DOHH2 (cell line): ENCODE measurements around the gene CHERP.
"Not testable (repeated sequence)": the region's sequence is repeated elsewhere in the genome, so short reads cannot be mapped to it uniquely, and the experiment has no call there.

Experiments used
- H3F3A ChIP-seq: fragments of 200-600 bp; sonication (generic), shearing (Covaris generic); 2 replicates; pipeline ENCODE4 v1.6.0; 2016; ENCODE audit warnings: antibody characterized with exemption, mild to moderate bottlenecking; ENCODE audit not compliant: control insufficient read depth, insufficient read depth
- H3K27ac ChIP-seq: fragments of 200-600 bp; sonication (generic); 2 replicates; pipeline ENCODE4 v1.5.1; 2014; ENCODE audit warnings: low read depth, mild to moderate bottlenecking, low read length, moderate library complexity
- H3K27me3 ChIP-seq: fragments of 200-600 bp; sonication (generic); 2 replicates; pipeline ENCODE4 v1.6.1; 2014; ENCODE audit warnings: mild to moderate bottlenecking, low read length, mixed read lengths; ENCODE audit not compliant: control insufficient read depth
- H3K36me3 ChIP-seq: fragments of 200-600 bp; sonication (generic); 2 replicates; pipeline ENCODE4 v1.6.1; 2014; ENCODE audit warnings: mild to moderate bottlenecking, low read length, moderate library complexity, mixed read lengths; ENCODE audit not compliant: control insufficient read depth
- H3K4me1 ChIP-seq: fragments of 200-600 bp; sonication (generic); 2 replicates; pipeline ENCODE4 v1.6.1; 2014; ENCODE audit warnings: mild to moderate bottlenecking, low read length, mixed read lengths; ENCODE audit not compliant: control insufficient read depth
- H3K4me2 ChIP-seq: fragments of 200-600 bp; sonication (generic); 2 replicates; pipeline ENCODE4 v1.6.0; 2014; ENCODE audit warnings: mild to moderate bottlenecking, low read length, moderate library complexity
- H3K4me3 ChIP-seq: fragments of 200-600 bp; sonication (generic); 2 replicates; pipeline ENCODE4 v1.5.1; 2014; ENCODE audit warnings: mild to moderate bottlenecking, low read length, mixed read lengths
- H3K79me2 ChIP-seq: fragments of 200-600 bp; sonication (generic); 2 replicates; pipeline ENCODE4 v1.6.1; 2014; ENCODE audit warnings: mild to moderate bottlenecking, low read length, mixed read lengths; ENCODE audit not compliant: control insufficient read depth
- H3K9me2 ChIP-seq: fragments of 200-600 bp; sonication (generic); replicated peaks from 2 replicates; pipeline ENCODE4 v1.6.1; 2014; ENCODE audit warnings: mild to moderate bottlenecking, low read length, mixed read lengths; ENCODE audit not compliant: control insufficient read depth
- H3K9me3 ChIP-seq: fragments of 200-600 bp; sonication (generic); 2 replicates; pipeline ENCODE4 v1.6.1; 2014; ENCODE audit warnings: antibody characterized with exemption, low read length, mixed read lengths; ENCODE audit not compliant: control insufficient read depth, insufficient read depth
- H4K20me1 ChIP-seq: fragments of 200-600 bp; sonication (generic); 2 replicates; pipeline ENCODE4 v1.6.0; 2014; ENCODE audit warnings: low read depth, mild to moderate bottlenecking, antibody characterized with exemption, low read length, moderate library complexity; ENCODE audit not compliant: control insufficient read depth, insufficient read depth
- EZH2phosphoT487 ChIP-seq: fragments of 200-600 bp; sonication (generic); IDR thresholded peaks from 2 replicates; pipeline ENCODE4 v1.6.1; 2017; ENCODE audit warnings: borderline replicate concordance, mild to moderate bottlenecking, antibody characterized with exemption, low read length, moderate library complexity, mixed read lengths
- TF ChIP-seq, protein P1 (sequence below): fragments of 200-600 bp; sonication (generic); IDR thresholded peaks from one replicate; pipeline ENCODE4 v1.5.1; 2014; ENCODE audit warnings: antibody characterized with exemption, mild to moderate bottlenecking, low read depth, low read length; ENCODE audit not compliant: poor library complexity, severe bottlenecking

CHERP gene

DNA sequence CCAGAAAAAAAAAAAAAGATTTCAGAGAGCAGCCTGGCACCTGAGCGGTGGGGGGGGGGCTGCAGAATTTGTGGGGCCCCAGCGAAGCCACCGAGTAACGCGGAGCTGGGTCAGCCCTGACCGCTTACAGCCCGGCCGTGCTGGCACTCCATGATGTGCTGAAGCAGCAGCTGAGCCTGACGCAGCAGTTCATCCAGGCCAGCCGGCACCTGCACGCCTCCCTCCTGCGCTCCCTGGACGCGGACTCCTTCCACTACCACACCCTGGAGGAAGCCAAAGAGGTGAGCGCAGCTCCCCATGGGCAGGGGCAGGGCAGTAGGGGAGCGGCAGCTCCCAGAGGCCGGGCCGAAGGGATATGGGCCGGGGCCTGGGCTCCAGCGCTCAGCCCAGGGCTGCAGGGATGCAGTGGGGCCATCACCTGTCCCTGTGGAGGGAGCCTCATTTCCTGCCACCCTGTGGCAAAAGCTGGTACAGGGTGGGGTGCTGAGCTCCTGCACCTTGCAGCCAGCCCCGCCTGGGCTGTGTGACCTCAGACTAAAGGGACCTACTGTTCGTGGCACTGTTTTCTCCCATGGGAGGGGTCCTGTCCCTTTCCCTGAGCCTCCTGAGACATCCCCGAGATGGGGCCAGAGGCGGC, 27.7 kb downstream of the CHERP start:
- H3K36me3 ChIP-seq = peaks cover 57% of the 10 kb centered on the region

DNA sequence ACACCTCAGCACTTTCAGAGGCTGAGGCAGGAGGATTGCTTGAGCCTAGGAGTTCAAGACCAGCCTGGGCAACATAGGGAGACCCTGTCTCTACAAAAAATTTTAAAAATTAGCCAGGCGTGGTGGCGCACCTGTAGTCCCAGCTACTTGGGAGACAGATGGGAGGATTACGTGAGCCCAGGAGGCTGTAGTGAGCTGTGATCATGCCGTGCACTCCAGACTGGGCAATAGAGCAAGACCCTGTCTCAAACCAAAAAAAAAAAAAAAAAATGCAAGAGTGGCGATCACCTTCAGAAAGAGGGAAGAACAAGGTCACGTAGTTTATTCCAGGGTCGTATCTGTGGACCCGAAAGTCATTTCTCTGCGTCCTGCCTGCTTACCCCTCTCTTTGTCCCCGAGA, 29.6 kb downstream of the CHERP start:
- H3K4me1 ChIP-seq, H3K4me2 ChIP-seq, H3K9me2 ChIP-seq, H3K9me3 ChIP-seq, H3K27me3 ChIP-seq, H4K20me1 ChIP-seq, H3K79me2 ChIP-seq, H3K4me3 ChIP-seq, H3F3A ChIP-seq, H3K27ac ChIP-seq: not testable (repeated sequence)
- H3K36me3 ChIP-seq = peaks cover 47% of the 10 kb centered on the region

More for the DNA sequence above, 27.7 kb downstream of the CHERP start:
- H3K27ac ChIP-seq = no peak overlapping the region
- 0 out of 2 replicates have a peak, but pooled peaks cover 3% of the 10 kb centered on the region for H4K20me1 ChIP-seq
- H3K9me3 ChIP-seq = no peaks in the 10 kb centered on the region
- H3K4me3 ChIP-seq = no peak overlapping the region
- no peaks in the 10 kb centered on the region for H3K4me1 ChIP-seq
- H3K4me2 ChIP-seq = no peak overlapping the region
- H3K9me2 ChIP-seq = no peaks in the 10 kb centered on the region
- peaks cover 7% of the 10 kb centered on the region; the same call in 1 of the 2 replicates for H3F3A ChIP-seq
- no peaks in the 10 kb centered on the region for H3K79me2 ChIP-seq
- TF ChIP-seq, protein P1, sequence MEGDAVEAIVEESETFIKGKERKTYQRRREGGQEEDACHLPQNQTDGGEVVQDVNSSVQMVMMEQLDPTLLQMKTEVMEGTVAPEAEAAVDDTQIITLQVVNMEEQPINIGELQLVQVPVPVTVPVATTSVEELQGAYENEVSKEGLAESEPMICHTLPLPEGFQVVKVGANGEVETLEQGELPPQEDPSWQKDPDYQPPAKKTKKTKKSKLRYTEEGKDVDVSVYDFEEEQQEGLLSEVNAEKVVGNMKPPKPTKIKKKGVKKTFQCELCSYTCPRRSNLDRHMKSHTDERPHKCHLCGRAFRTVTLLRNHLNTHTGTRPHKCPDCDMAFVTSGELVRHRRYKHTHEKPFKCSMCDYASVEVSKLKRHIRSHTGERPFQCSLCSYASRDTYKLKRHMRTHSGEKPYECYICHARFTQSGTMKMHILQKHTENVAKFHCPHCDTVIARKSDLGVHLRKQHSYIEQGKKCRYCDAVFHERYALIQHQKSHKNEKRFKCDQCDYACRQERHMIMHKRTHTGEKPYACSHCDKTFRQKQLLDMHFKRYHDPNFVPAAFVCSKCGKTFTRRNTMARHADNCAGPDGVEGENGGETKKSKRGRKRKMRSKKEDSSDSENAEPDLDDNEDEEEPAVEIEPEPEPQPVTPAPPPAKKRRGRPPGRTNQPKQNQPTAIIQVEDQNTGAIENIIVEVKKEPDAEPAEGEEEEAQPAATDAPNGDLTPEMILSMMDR = no peak
- TF ChIP-seq EZH2phosphoT487 = no peak
- no peaks in the 10 kb centered on the region for H3K27me3 ChIP-seq

DNA sequence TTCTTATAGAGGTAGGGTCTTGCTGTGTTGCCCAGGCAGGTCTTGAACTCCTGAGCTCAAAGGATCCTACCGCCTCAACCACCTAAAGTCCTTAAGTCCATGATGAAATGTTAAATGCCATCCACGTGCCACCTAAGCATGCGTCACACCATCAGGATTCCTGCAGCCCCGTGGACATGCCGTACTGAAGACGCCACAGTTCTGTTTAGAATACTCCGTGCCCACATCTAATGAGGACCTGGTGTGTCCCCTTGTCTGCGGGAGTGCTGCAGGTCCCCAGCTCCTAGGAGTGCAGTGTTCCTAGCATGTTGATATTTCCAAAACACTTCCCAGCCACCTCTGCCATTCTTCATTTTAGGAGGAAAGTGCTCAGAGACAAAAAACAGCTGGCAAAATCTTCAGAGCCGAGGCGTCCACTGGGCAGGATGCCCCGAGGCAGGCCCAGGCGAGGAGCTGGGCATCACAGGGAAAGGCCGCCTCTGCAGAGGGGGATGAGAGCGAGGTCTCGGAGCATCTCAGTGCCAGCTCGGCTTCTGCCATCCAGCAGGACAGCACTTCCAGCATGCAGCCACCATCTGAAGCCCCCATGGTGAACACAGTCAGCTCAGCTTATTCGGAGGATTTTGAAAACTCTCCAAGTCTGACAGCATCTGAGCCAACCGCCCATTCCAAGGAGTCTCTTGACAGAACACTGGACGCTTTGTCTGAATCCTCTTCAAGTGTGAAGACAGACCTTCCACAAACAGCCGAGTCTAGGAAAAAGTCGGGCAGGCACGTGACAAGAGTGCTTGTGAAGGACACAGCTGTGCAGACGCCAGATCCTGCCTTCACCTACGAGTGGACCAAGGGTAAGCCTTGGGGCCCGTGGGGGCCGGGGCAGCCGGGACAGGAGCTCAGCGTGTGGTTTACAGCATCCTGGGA, 32.8 kb downstream of the CHERP start:
- Histone ChIP-seq H3K79me2 (no peaks in the 10 kb centered on the region), H3K36me3 (peaks cover 33% of the 10 kb centered on the region), H3F3A (no peaks in the 10 kb centered on the region), H3K9me2 (no peaks in the 10 kb centered on the region), H3K4me1 (no peaks in the 10 kb centered on the region), H3K27me3 (no peaks in the 10 kb centered on the region), H3K4me2 (no peak overlapping the region), H3K9me3 (no peaks in the 10 kb centered on the region), H3K4me3 (no peak overlapping the region), H4K20me1 (no peaks in the 10 kb centered on the region), H3K27ac (no peak overlapping the region)
- TF ChIP-seq, protein P1 = no peak
- no peak for TF ChIP-seq EZH2phosphoT487

DNA sequence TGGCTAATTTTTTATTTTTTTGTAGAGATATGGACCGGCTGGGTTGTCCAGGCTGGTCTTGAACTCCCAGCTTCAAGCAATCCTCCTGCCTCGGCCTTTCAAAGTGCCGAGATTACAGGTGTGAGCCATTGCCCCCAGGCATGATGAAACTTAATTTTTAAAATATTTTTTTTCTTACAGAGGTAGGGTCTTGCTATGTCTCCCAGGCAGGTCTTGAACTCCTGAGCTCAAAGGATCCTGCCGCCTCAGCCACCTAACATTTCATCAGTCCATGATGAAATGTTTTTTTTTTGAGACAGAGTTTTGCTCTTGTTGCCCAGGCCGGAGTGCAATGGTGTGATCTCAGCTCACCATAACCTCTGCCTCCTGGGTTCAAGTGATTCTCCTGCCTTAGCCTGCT, 33.7 kb downstream of the CHERP start:
- Histone ChIP-seq H3K79me2 (no peaks in the 10 kb centered on the region), H3K36me3 (peaks cover 39% of the 10 kb centered on the region), H3K4me2 (no peak overlapping the region), H3K9me3 (no peaks in the 10 kb centered on the region), H4K20me1 (no peaks in the 10 kb centered on the region), H3F3A (no peaks in the 10 kb centered on the region), H3K27me3 (no peaks in the 10 kb centered on the region), H3K4me3 (no peak overlapping the region), H3K4me1 (no peaks in the 10 kb centered on the region), H3K27ac (no peak overlapping the region), H3K9me2 (no peaks in the 10 kb centered on the region)
- no peak for TF ChIP-seq EZH2phosphoT487
- TF ChIP-seq, protein P1 = no peak
